ENCODE measurements around the gene COA8. TPM values are rescaled to one million over a fixed set of nuclear protein-coding genes. Genes with fewer than 3 reads are reported as not detected.
A peak's percentile ranks its signal among the peaks of the same experiment; 100 is the strongest.

COA8 gene
- total and polyA plus RNA-seq, 9 of the 15 experiments (the other 6 are each of a cell fraction or from before 2014, with no cell fraction given) = 5.0 to 35.3 (median 25.7) TPM

DNA sequence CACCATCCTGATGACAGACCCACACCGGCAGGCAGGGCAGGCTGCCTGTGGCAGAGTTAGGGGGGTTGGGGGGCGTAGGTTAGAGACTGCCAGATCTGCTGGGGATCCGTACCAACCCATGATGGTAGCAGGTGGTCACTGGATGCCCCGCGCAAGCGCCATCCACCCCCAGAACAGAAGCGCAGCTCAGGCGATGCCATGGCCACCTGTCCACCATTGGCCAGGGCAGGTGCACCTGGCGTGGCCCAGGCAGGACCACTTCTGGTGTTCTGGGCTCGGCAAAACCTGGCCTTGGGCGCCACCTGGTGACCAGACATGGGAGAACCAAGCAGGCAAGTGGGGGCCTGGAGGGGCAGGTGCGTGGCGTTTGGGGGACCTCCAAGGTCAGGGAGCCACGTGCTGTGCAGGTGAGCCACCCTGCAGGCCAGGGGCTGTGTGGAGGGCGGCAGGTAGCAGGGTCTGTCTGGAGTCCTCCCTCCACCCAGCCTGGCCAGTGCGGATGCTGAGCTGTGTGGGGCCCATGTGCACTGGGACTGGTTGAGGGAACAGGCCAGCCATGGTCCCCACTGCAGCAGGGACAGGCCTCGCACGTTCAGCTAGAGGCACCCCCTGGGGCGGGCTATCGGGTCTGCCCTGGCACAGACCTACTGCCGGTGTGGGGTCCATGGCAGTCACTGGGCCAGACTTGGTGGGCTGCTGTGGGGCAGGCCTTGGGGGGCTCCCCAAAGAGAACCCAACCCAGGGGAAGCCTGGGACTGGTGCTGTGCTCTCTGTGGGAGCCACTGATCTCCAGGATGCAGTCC, 15.9 kb upstream of the COA8 start:
- CTCF ChIA-PET (ENCODE audit: low intra/inter-chr PET ratio) = interaction anchor here (0.6 to 2.4 kb wide), 4 partner anchors 17 to 1186 kb away, joined by 3 to 19 read pairs (median 5); no protein-coding TSS in a partner anchor
- POLR2A ChIA-PET = interaction anchor here (0.9 to 1.3 kb wide), 2 partner anchors 11 to 15 kb away, joined by 3 to 4 read pairs; partner anchors contain the start of gene BAG5
- DNase-seq (ENCODE audit: extremely low read depth in 1 of 4, low spot score in 3 of 4) (peak; percentile 71 to 75 (median 75)), ATAC-seq (peak; percentile 93), FAIRE-seq (peak; percentile 72)
- Histone ChIP-seq H3K27ac (ENCODE audit: extremely low read depth, low read depth, low read length) (no peak overlapping the region), H2AFZ (ENCODE audit: low read depth, low read length) (no peak overlapping the region), H3K36me3 (ENCODE audit: control insufficient read depth, insufficient read depth, low read length) (no peaks in the 10 kb centered on the region), H3K9ac (ENCODE audit: insufficient read depth in 1 of 2, low read depth in 2 of 2, low read length in 2 of 2) (no peak overlapping the region), H3K4me3 (no peak overlapping the region), H3K9me1 (ENCODE audit: control insufficient read depth, insufficient read depth, low read length) (no peaks in the 10 kb centered on the region), H3K4me1 (replicated peaks in 1 of 2; ENCODE audit: control insufficient read depth in 2 of 2, insufficient read depth in 2 of 2, low read length in 2 of 2) (peaks cover 0 to 88% of the 10 kb centered on the region in 2 experiments; a peak in 2 of 5 replicates), H3K9me3 (replicated peaks; ENCODE audit: control insufficient read depth, insufficient read depth, low read depth, low read length) (no peaks in the 10 kb centered on the region), H3K79me2 (ENCODE audit: control insufficient read depth, insufficient read depth, low read length) (no peaks in the 10 kb centered on the region), H3K4me2 (ENCODE audit: insufficient read depth, low read length) (no peak overlapping the region), H4K20me1 (replicated peaks; ENCODE audit: control insufficient read depth, insufficient read depth, low read length) (peaks cover 7% of the 10 kb centered on the region; the same call in 1 of the 2 replicates), H3K27me3 (ENCODE audit: control insufficient read depth in 2 of 2, insufficient read depth in 2 of 2, low read length in 2 of 2) (no peaks in the 10 kb centered on the region)
- 19% methylated on average over 11 of the region's 21 CpGs for WGBS (ENCODE audit: insufficient coverage, low coverage, missing lambda C conversion rate)
- in situ Hi-C loops (cut with MboI) = no loop called here
- BruUV-seq (replicated peaks) = no TSS peak
- intact Hi-C loops (cut with micrococcal nuclease) = loop anchor here (1.0 to 10.0 kb wide), 3 partner anchors 29 to 472 kb away; no protein-coding TSS in a partner anchor
- TF ChIP-seq ATF7 (IDR thresholded peaks at IDR 0.05) (no peak), GTF2A2 (tag; IDR thresholded peaks at IDR 0.05) (no peak), RBM17 (IDR thresholded peaks at IDR 0.05; ENCODE audit: borderline replicate concordance, low read depth, low read length) (no peak), PRMT5 (CRISPR knock-in tag; IDR thresholded peaks at IDR 0.05) (no peak), BRF1 (IDR thresholded peaks at IDR 0.05; ENCODE audit: borderline replicate concordance, extremely low read depth, insufficient read length) (no peak), HMGN3 (IDR thresholded peaks at IDR 0.05; ENCODE audit: borderline replicate concordance, extremely low read depth, insufficient read length, low read depth, low read length) (no peak), ZNF232 (CRISPR knock-in tag; IDR thresholded peaks at IDR 0.05) (no peak), ZBTB7A (IDR thresholded peaks at IDR 0.05; ENCODE audit: borderline replicate concordance, control insufficient read depth, low read depth, low read length) (peak; percentile 60; the same call in 1 of the 2 replicates)
- TF ChIP-seq, protein P1, sequence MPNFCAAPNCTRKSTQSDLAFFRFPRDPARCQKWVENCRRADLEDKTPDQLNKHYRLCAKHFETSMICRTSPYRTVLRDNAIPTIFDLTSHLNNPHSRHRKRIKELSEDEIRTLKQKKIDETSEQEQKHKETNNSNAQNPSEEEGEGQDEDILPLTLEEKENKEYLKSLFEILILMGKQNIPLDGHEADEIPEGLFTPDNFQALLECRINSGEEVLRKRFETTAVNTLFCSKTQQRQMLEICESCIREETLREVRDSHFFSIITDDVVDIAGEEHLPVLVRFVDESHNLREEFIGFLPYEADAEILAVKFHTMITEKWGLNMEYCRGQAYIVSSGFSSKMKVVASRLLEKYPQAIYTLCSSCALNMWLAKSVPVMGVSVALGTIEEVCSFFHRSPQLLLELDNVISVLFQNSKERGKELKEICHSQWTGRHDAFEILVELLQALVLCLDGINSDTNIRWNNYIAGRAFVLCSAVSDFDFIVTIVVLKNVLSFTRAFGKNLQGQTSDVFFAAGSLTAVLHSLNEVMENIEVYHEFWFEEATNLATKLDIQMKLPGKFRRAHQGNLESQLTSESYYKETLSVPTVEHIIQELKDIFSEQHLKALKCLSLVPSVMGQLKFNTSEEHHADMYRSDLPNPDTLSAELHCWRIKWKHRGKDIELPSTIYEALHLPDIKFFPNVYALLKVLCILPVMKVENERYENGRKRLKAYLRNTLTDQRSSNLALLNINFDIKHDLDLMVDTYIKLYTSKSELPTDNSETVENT (CRISPR knock-in tag; IDR thresholded peaks at IDR 0.05) = no peak
- TF ChIP-seq, protein P2, sequence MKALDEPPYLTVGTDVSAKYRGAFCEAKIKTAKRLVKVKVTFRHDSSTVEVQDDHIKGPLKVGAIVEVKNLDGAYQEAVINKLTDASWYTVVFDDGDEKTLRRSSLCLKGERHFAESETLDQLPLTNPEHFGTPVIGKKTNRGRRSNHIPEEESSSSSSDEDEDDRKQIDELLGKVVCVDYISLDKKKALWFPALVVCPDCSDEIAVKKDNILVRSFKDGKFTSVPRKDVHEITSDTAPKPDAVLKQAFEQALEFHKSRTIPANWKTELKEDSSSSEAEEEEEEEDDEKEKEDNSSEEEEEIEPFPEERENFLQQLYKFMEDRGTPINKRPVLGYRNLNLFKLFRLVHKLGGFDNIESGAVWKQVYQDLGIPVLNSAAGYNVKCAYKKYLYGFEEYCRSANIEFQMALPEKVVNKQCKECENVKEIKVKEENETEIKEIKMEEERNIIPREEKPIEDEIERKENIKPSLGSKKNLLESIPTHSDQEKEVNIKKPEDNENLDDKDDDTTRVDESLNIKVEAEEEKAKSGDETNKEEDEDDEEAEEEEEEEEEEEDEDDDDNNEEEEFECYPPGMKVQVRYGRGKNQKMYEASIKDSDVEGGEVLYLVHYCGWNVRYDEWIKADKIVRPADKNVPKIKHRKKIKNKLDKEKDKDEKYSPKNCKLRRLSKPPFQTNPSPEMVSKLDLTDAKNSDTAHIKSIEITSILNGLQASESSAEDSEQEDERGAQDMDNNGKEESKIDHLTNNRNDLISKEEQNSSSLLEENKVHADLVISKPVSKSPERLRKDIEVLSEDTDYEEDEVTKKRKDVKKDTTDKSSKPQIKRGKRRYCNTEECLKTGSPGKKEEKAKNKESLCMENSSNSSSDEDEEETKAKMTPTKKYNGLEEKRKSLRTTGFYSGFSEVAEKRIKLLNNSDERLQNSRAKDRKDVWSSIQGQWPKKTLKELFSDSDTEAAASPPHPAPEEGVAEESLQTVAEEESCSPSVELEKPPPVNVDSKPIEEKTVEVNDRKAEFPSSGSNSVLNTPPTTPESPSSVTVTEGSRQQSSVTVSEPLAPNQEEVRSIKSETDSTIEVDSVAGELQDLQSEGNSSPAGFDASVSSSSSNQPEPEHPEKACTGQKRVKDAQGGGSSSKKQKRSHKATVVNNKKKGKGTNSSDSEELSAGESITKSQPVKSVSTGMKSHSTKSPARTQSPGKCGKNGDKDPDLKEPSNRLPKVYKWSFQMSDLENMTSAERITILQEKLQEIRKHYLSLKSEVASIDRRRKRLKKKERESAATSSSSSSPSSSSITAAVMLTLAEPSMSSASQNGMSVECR (CRISPR knock-in tag; IDR thresholded peaks at IDR 0.05) = no peak
- TF ChIP-seq, protein P3, sequence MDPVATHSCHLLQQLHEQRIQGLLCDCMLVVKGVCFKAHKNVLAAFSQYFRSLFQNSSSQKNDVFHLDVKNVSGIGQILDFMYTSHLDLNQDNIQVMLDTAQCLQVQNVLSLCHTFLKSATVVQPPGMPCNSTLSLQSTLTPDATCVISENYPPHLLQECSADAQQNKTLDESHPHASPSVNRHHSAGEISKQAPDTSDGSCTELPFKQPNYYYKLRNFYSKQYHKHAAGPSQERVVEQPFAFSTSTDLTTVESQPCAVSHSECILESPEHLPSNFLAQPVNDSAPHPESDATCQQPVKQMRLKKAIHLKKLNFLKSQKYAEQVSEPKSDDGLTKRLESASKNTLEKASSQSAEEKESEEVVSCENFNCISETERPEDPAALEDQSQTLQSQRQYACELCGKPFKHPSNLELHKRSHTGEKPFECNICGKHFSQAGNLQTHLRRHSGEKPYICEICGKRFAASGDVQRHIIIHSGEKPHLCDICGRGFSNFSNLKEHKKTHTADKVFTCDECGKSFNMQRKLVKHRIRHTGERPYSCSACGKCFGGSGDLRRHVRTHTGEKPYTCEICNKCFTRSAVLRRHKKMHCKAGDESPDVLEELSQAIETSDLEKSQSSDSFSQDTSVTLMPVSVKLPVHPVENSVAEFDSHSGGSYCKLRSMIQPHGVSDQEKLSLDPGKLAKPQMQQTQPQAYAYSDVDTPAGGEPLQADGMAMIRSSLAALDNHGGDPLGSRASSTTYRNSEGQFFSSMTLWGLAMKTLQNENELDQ (CRISPR knock-in tag; IDR thresholded peaks at IDR 0.05; ENCODE audit: borderline replicate concordance) = no peak
